H1 (cell line): ENCODE data around the gene CNTN5. TPM values are rescaled to one million over a fixed set of nuclear protein-coding genes. Genes with fewer than 3 reads are reported as not detected.

ENCODE experiments used
- CBX8 ChIP-seq: fragments of 300-800, 300-1000 bp; sonication (generic); IDR thresholded peaks from 2 replicates; pipeline ENCODE4 v1.7.1; 2016; ENCODE audit warnings: low read depth, low read length, borderline replicate concordance
- EZH2 ChIP-seq: fragments of 200-600 bp; sonication (generic); IDR thresholded peaks from 2 replicates; pipeline ENCODE4 v1.7.1; 2012; ENCODE audit warnings: low read depth, mild to moderate bottlenecking, moderate library complexity, low read length, inconsistent platforms; ENCODE audit not compliant: severe bottlenecking
- JUN ChIP-seq: IDR thresholded peaks from 2 replicates; pipeline ENCODE4 v1.6.1; 2011; ENCODE audit warnings: low read depth, mild to moderate bottlenecking, improper control_type of control experiment, low read length
- JUND ChIP-seq: IDR thresholded peaks from 2 replicates; pipeline ENCODE4 v1.6.1; 2011; ENCODE audit warnings: mild to moderate bottlenecking, improper control_type of control experiment, low read length
- RBBP5 ChIP-seq: IDR thresholded peaks from 2 replicates; pipeline ENCODE4 v1.7.1; 2012; ENCODE audit warnings: low read depth, mild to moderate bottlenecking, inconsistent platforms, low read length, moderate library complexity, borderline replicate concordance
- TAF7 ChIP-seq: optimal IDR thresholded peaks from 2 replicates; pipeline ENCODE3; 2011; ENCODE audit warnings: low read depth, mild to moderate bottlenecking, inconsistent platforms, low read length, moderate library complexity, borderline replicate concordance
- polyA plus RNA-seq, 7 experiments: library from polyadenylated mRNA; depleted of rRNA in 3 of 7; stranded (reverse) in 5 of 7; unstranded in 2 of 7; fragments of >200 nt in 5 of 7; fragments of 200-250 nt in 2 of 7; gene quantifications; 1 replicate in 5 of 7; 2 replicates in 1 of 7; 4 replicates in 1 of 7; pipeline versions ENCODE4 v1.2.1 to v1.2.3, GENCODE V29; 2011 to 2013; ENCODE audit warnings: missing spikeins in 2 of 7, mixed read lengths in 2 of 7
- total RNA-seq: library from RNA; stranded (reverse); fragmentation: NEBNext Ultra II Directional; extraction: Animal tissue kit (Norgen Biotek cat#: 25700); gene quantifications from 2 replicates; pipeline ENCODE4 v1.2.1, GENCODE V29; 2021
- TF ChIP-seq, protein P1 (sequence below), 3 experiments: IDR thresholded peaks; 1 replicate in 2 of 3; 2 replicates in 1 of 3; pipeline versions ENCODE4 v1.5.1 to v1.6.1; 2011; ENCODE audit warnings: low read length in 3 of 3, mild to moderate bottlenecking in 3 of 3, inconsistent platforms in 2 of 3, low read depth in 1 of 3, moderate library complexity in 1 of 3; ENCODE audit not compliant: insufficient read depth in 1 of 3; ENCODE audit errors: control extremely low read depth in 1 of 3

The CNTN5 gene
- total and polyA plus RNA-seq, 2 of the 8 experiments (the other 6 are each of a cell fraction or from before 2014, with no cell fraction given), result not detected

DNA sequence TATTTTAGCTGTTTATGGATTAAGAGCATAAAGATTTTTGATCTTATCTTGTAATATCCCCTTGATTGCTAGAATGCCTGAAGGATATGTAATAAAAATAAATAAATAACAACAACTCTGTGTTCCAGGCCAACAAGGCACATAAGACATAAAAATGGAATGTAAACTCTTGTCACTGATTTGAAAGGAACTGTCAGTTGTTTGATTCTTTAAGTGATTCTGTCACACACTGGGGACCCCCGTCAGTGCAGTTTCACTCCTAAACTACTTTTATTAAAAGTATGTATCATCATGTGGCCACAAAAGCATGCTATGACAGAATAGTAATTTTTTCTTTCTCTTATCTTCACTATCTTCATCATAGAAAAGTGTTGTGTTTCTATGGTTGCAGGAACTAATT lies 572.4 kb downstream of the CNTN5 start (continued):
- TF ChIP-seq, protein P1, sequence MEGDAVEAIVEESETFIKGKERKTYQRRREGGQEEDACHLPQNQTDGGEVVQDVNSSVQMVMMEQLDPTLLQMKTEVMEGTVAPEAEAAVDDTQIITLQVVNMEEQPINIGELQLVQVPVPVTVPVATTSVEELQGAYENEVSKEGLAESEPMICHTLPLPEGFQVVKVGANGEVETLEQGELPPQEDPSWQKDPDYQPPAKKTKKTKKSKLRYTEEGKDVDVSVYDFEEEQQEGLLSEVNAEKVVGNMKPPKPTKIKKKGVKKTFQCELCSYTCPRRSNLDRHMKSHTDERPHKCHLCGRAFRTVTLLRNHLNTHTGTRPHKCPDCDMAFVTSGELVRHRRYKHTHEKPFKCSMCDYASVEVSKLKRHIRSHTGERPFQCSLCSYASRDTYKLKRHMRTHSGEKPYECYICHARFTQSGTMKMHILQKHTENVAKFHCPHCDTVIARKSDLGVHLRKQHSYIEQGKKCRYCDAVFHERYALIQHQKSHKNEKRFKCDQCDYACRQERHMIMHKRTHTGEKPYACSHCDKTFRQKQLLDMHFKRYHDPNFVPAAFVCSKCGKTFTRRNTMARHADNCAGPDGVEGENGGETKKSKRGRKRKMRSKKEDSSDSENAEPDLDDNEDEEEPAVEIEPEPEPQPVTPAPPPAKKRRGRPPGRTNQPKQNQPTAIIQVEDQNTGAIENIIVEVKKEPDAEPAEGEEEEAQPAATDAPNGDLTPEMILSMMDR (IDR thresholded peaks at IDR 0.05; ENCODE audit: control extremely low read depth in 1 of 3, insufficient read depth in 1 of 3, low read depth in 1 of 3, low read length in 3 of 3), result no peak
- TF ChIP-seq JUND (no peak), RBBP5 (no peak), CBX8 (no peak), JUN (no peak), EZH2 (no peak), TAF7 (no peak)
- TF ChIP-seq, all 59 proteins: peak for 0
